HG03442 (cell line): ENCODE results near the gene PROC.

Experiments
- ATAC-seq: cut with Tn5 transposase; IDR thresholded peaks from one replicate; pipeline ENCODE4 v1.9.1; 2021; ENCODE audit warnings: mild to moderate bottlenecking, moderate library complexity; ENCODE audit not compliant: unreplicated experiment

Gene PROC

DNA sequence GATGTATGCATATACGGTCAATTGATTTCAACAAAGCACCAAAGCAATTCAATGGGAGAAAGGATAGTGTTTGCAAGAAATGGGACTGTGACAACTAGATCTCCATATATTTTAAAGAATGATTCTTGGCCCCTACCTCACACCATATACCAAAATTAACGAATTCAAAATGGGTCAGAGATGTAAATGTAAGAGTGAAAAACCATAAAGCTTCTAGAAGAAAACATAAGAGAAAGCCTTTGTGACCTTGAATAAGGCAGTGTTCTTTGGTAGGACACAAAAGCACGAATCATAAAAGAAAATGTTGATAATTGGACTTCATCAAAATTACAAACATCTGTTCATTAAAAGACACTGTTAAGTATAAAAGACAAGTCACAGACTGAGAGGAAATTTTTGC is 5.0 kb upstream of the PROC start:
- ATAC-seq = no peak

GRCh38 chr2:127413782-127414637 is 4.2 kb upstream of the PROC start:
- no peak for ATAC-seq

DNA sequence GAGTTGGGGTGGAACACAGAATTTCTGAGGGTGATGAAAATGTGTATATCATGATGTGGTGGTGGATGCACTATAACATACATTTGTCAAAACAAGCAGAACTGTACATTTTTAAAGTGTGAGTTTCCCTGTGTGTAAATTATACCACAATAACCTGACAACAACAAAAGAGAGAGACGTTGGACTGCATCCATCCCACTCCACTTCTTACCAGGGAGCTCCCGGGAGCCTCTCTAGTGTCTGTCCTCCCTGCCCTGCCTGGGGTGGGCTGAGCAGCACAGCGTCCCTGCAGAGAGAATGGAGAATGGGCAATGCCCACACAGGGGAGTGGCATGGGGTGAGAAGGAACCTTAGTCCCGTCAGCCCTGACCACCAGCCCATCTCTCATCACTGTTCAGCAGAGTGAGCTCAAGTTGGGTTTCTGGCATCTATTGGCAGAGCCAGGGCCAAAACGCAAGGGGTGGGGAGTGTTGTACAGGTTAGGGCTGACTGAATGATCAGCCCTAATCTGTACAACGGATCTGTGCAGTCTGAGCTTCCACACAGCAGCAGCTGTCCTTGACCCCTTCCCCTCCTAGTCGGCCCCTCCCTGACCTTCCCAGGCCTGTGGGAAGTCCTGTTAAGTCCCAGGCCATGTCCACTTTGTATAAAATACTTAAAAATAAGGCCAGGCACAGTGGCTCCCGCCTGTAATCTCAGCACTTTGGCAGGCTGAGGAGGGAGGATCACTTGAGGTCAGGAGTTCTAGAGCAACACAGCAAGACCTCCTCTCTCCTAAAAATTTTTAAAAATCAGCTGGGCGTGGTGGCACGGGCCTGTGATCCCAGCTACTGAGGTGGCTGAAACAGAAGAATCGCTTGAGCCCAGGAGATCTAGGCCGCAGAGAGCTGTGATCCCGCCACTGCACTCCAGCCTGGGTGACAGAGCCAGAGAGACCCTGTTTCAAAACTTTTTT is 3.3 kb upstream of the PROC start:
- no peak for ATAC-seq

DNA sequence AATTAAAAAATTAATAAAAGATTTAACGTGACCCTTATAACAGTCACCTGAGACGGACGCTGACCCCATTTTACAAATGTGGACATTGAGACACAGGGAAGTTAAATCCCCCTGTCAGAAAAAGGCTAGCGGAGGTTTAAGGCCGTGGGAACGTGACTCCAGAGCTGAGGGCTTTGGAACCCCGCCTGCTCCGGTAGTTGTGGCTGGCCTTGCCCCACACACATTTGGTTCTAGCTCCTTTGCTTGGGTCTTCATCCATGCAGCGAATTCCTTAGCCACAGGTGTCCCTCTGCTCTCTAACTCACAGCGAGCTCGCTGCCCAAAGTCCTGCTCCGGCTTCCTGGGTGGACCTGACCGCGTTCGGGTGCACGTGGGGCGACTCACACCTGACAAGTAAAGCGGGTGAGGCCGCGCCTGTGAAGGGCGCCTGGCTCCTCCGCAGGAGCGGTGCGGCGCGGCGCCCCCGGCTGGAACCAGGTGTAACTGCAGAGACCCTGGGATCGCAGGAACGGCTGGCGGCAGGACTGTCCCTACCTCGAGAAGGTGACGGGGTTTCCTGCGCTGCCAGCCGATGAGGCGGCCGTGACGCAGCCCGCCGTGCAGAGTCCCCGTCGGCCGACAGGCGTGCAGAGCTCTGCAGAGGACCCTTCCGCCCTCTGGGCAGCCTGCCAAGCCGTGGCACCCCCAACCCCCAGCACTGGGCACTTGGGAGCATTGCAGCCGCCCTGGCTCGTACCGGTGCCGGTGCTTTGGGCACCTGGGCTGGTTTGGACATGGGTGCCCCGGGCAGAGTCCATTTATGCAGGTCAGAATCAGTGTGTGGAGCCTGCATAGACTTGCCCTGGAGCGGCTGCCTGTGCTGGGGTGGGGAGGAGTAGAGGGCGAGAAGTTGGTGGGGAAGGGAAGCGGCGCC is 2.4 kb upstream of the PROC start:
- ATAC-seq = peak; percentile 86

DNA sequence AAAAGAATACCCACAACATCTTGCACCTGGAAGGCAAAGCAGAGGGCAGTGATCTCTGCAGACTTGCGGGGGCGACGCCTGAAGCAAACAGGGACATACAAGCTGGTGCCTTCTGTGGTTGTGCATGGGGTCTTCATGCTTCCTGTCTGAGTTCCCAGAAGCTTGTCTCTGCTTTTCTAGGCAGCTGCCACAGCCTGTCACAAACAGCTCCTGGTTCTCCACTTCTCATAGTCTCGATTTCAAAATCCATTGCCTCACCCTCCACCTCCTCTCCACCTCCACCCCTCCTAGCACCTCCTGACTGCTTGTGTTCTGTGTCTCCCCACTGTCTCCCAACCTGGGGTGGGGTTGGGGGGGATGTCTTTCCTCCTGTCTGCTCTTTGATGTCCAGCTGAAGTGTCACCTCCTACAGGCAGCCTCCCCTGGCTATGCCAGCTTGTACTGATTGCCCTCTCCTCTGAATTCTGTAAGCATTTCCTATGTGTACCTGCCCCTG is 1.7 kb upstream of the PROC start:
- ATAC-seq = no peak

- no peak for ATAC-seq
Measured at GRCh38 chr2:127417406-127417805, 821 bp upstream of the PROC start.

DNA sequence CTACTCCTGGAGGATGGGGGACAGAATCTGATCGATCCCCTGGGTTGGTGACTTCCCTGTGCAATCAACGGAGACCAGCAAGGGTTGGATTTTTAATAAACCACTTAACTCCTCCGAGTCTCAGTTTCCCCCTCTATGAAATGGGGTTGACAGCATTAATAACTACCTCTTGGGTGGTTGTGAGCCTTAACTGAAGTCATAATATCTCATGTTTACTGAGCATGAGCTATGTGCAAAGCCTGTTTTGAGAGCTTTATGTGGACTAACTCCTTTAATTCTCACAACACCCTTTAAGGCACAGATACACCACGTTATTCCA is 844 bp downstream of the PROC start:
- ATAC-seq = no peak

DNA sequence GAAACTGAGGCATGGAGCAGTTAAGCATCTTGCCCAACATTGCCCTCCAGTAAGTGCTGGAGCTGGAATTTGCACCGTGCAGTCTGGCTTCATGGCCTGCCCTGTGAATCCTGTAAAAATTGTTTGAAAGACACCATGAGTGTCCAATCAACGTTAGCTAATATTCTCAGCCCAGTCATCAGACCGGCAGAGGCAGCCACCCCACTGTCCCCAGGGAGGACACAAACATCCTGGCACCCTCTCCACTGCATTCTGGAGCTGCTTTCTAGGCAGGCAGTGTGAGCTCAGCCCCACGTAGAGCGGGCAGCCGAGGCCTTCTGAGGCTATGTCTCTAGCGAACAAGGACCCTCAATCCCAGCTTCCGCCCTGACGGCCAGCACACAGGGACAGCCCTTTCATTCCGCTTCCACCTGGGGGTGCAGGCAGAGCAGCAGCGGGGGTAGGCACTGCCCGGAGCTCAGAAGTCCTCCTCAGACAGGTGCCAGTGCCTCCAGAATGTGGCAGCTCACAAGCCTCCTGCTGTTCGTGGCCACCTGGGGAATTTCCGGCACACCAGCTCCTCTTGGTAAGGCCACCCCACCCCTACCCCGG is 1.3 kb downstream of the PROC start:
- no peak for ATAC-seq

DNA sequence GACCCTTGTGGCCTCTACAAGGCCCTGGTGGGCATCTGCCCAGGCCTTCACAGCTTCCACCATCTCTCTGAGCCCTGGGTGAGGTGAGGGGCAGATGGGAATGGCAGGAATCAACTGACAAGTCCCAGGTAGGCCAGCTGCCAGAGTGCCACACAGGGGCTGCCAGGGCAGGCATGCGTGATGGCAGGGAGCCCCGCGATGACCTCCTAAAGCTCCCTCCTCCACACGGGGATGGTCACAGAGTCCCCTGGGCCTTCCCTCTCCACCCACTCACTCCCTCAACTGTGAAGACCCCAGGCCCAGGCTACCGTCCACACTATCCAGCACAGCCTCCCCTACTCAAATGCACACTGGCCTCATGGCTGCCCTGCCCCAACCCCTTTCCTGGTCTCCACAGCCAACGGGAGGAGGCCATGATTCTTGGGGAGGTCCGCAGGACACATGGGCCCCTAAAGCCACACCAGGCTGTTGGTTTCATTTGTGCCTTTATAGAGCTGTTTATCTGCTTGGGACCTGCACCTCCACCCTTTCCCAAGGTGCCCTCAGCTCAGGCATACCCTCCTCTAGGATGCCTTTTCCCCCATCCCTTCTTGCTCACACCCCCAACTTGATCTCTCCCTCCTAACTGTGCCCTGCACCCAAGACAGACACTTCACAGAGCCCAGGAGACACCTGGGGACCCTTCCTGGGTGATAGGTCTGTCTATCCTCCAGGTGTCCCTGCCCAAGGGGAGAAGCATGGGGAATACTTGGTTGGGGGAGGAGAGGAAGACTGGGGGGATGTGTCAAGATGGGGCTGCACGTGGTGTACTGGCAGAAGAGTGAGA is 2.0 kb downstream of the PROC start:
- no peak for ATAC-seq

- no peak for ATAC-seq
Measured at GRCh38 chr2:127421116-127421800, 3.0 kb downstream of the PROC start.

- no peak for ATAC-seq
Measured at GRCh38 chr2:127421871-127422558, 3.8 kb downstream of the PROC start.

DNA sequence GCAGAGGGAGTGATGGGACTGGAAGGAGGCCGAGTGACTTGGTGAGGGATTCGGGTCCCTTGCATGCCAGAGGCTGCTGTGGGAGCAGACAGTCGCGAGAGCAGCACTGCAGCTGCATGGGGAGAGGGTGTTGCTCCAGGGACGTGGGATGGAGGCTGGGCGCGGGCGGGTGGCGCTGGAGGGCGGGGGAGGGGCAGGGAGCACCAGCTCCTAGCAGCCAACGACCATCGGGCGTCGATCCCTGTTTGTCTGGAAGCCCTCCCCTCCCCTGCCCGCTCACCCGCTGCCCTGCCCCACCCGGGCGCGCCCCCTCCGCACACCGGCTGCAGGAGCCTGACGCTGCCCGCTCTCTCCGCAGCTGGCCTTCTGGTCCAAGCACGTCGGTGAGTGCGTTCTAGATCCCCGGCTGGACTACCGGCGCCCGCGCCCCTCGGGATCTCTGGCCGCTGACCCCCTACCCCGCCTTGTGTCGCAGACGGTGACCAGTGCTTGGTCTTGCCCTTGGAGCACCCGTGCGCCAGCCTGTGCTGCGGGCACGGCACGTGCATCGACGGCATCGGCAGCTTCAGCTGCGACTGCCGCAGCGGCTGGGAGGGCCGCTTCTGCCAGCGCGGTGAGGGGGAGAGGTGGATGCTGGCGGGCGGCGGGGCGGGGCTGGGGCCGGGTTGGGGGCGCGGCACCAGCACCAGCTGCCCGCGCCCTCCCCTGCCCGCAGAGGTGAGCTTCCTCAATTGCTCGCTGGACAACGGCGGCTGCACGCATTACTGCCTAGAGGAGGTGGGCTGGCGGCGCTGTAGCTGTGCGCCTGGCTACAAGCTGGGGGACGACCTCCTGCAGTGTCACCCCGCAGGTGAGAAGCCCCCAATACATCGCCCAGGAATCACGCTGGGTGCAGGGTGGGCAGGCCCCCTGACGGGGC is 4.6 kb downstream of the PROC start:
- ATAC-seq = no peak

- ATAC-seq = no peak
Measured at GRCh38 chr2:127423478-127423843, 5.2 kb downstream of the PROC start.

DNA sequence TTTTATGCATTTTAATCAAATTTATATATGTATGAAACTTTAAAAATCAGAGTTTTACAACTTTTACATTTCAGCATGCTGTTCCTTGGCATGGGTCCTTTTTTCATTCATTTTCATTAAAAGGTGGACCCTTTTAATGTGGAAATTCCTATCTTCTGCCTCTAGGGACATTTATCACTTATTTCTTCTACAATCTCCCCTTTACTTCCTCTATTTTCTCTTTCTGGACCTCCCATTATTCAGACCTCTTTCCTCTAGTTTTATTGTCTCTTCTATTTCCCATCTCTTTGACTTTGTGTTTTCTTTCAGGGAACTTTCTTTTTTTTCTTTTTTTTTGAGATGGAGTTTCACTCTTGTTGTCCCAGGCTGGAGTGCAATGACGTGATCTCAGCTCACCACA is 5.7 kb downstream of the PROC start:
- ATAC-seq = no peak

GRCh38 chr2:127424598-127425520 is 6.6 kb downstream of the PROC start:
- ATAC-seq = no peak
